NCI-H1092 treated with DMSO at 0.1 percent for 48 hours (cell line): ENCODE data around the gene TOMM22.
A peak's percentile ranks its signal among the peaks of the same experiment; 100 is the strongest.

Experiments
- DNase-seq: peaks from one replicate; lab custom pipeline; 2025; lab: John Stamatoyannopoulos, UW

Gene TOMM22

DNA sequence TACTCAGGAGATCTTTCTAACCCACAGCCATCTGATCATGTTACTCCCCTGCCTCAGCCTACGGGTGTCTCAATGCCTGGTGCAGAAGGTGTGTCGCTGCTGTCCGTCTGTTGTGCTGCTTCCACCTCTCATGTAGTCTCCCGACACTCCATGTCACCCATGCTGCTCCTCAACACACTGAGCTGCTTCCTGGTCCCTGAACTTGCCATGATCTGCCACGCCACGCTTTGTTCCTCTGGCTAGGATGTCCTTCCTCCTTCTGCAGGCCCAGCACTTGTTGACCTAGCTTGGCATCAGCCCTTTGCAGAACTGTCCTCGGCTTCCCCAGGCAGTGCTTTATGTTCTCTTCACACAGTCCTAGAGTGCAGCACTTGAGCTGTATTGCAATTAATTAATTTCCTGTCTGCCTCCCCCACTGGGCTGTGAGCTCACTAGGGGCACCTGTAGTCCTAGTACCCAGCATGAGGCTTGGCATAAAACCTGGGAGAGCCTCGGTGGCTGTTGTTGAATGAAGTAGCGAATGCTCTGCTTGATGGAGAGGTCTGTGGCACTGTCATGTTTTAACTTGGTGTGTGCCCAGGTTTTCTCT lies 33.5 kb downstream of the TOMM22 start:
- no peak for DNase-seq

DNA sequence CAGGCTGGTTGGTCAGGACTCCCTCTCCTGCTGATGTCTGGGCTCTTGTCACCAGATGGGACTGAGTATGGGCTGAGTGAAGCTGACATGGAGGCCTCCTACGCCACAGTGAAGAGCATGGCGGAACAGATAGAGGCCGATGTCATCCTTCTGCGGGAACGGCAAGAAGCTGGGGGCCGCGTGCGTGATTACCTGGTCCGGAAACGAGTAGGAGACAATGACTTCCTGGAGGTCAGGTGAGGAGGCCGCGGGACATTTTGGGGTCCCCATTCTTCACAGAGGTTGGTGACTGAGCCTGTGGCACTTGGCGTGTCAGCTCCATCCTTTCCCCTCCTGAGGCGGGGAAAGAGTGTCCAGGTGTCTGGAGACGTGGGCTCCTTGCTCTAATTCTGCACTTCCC lies 34.1 kb downstream of the TOMM22 start:
- DNase-seq = no peak

DNA sequence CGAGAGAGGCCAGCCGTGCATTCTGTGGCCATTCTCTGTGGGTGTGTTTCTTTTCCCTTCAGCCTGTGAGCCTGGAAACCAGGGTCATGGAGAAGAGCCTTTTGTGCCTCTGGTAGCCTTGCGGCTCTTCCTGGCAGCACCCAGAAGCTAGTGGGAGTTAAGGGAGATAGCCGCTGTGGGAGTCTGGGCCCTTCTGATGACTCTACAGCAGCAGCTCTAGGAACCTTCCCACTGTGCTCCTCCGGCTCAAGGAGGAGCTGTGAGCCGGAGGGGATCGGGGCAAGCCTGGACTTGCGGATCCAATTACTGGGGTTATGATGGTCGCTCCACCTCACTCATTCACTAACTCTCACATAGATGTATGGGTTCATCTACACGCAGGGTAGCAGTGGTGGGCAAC lies 34.5 kb downstream of the TOMM22 start:
- DNase-seq = no peak

DNA sequence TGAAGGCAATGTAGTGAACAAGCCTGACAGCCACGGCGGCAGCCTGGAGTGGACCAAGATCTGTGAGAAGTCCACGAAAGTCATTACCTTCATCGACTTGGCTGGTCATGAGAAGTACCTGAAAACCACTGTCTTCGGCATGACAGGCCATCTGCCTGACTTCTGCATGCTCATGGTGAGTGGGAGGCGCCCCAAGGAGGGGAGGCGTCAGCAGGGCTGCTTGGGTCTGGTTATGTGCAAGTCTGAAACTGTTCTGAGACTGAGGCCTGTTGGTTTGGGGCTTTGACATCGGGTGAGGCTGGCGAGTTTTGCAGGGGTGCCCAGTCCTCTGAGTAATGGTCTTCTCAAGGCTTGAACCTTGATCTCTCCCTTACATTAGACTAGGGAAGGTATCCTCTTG lies 35.1 kb downstream of the TOMM22 start:
- no peak for DNase-seq

DNA sequence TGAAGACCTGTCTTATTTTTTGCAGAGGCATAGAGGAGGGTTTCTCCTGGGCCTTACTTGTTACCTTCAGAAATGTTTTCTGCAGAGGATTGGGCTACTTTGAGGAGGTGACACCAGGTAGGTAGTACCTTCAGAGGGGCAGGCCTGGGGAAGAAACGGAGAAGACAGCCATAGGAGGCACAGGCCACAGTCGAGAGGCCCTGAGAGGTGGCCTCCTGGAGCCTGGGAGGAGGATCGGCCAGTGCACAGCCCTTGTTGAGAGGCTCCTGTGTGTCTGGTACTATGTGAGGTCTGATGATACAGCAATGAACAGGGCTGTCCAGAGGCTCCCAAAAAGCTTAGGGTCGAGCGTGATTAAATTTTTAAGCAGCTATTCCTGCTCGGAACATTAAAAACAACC lies 35.5 kb downstream of the TOMM22 start:
- DNase-seq = no peak

DNA sequence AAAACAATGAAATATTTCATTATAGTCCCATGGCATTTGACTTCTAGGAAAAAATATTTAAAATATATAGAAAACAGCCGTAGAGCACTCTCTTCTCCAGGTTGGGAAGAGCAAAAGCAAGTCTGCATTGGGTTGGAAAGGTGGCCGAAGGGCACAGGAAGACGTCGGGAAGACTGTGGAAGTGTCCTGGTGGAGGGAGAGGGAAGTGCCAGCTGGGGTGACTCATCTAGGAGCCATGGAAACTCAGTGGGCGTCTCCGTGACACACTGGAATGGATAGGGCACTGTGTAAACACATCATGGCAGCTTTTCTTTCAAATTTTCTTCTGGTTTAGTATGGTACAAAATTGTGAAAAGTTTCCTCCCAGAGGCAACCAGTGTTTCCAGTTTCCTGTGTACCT lies 36.7 kb downstream of the TOMM22 start:
- DNase-seq = no peak

DNA sequence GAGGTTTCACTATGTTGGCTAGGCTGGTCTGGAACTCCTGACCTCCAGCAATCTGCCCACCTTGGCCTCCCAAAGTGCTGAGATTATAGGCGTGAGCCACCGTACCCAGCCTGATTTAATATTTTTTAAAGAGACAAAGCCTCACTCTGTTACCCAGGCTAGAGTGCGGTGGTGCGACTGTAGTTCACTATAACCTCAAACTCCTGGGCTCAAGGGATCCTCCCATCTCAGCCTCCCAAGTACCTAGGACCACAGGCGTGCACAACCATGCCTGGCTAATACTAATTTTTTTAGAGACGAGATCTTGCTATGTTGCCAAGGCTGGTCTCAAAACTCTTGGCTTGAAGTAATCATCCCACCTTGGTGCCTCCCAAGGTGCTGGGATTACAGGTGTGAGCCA lies 37.4 kb downstream of the TOMM22 start:
- no peak for DNase-seq

DNA sequence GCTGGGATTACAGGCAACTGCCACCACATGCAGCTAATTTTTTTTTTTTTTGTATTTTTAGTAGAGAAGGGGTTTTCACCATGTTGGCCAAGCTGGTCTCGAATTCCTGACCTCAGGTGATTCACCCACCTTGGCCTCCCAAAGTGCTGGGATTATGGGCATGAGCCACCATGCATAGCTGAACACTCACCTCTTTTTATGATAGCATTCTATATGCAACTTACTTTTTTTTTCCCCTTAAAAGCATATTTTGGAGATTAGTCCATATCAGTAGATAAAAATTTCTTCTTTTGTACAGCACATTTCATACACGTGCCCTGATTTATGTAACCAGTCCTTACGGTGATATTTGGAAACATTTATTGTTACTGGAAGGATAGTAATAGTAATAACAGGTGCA lies 38.6 kb downstream of the TOMM22 start:
- DNase-seq = no peak

DNA sequence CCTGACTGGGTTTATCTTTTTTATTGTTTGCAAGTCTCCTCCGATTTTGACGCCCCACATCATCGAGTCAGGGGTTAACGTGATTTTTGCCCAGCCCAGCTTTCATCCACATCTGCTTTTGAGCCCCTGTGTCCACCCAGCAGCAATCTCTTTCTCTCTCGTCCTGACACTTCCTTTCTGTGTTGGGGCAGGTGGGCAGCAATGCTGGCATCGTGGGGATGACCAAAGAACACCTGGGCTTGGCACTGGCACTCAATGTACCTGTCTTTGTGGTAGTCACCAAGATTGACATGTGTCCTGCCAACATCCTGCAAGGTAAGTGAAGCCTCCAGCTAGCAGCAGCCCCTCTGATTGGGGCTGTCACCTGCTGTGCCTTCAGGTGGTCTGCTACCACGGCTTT lies 39.8 kb downstream of the TOMM22 start:
- no peak for DNase-seq

DNA sequence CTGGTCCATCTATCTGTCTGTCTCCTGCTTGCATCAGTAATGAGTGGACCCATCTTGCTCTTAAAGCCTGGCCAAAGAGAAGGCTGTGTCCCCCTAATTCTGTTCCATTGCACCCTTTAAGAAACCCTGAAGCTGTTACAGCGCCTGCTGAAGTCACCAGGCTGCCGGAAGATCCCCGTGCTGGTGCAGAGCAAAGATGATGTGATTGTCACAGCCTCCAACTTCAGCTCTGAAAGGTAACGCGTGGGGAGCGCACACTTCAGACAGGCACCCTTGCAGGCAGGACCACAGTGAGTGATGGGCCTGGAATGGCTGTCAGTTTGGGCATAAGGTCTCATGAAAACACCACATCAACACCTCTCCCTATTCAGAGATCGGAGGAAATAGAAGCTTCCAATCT lies 42.4 kb downstream of the TOMM22 start:
- DNase-seq = no peak

DNA sequence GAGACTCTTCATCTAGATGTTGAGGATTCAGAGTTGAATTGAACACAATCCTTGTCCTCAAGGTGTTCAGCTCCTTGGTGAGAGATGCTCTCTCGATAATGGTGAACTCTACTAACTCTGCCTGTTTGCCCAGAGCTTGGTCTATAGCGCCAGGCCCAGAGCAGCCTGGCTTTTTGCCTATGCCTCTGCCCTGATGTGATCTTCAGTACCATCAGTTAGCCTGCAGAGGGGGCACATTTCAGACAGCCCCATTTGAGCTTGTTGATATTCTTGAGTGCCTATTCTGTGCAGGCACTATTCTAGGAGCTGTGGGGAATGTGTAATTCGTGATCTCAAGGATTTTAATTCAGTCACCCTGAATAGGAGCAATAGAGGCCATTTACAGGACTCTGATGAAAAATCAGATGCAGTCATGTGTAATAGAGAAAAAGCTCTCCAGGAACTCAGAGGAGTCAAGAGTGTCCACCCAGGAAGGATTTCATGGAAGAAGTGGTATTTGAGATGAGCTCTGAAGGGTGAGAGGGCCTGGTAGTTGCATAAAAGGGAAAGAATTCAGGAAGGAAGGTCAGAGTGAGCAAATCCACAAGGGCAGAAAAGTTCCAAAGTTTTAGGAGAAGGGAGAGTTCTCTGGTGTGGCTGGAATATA lies 43.3 kb downstream of the TOMM22 start:
- no peak for DNase-seq

DNA sequence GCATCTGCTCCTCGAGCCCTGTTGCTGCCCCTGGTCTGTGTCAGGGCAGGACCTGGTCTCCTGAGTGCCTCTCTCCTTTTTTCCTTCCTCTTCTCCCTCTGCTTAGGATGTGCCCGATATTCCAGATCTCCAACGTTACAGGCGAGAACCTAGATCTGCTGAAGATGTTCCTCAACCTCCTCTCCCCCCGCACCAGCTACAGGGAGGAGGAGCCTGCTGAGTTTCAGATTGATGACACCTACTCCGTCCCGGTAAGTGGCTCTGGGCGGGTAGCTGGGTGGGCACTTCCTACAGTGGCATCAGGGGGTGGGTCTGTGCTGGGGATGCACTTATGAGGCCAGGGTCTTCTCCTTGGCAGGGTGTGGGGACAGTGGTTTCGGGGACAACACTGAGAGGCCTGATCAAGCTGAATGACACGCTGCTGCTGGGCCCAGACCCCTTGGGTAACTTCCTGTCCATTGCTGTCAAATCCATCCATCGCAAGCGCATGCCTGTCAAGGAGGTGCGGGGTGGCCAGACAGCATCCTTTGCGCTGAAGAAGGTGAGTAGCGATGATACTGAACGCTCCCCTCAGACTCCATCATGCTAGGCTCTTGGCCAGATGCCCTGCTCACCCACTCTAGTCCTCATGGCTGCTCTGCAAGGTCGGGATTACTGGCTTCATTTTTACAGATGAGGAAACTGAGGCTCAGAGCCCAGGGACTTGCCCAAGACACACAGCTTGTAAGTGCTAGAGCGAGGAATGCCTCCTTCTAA lies 44.3 kb downstream of the TOMM22 start:
- no peak for DNase-seq

DNA sequence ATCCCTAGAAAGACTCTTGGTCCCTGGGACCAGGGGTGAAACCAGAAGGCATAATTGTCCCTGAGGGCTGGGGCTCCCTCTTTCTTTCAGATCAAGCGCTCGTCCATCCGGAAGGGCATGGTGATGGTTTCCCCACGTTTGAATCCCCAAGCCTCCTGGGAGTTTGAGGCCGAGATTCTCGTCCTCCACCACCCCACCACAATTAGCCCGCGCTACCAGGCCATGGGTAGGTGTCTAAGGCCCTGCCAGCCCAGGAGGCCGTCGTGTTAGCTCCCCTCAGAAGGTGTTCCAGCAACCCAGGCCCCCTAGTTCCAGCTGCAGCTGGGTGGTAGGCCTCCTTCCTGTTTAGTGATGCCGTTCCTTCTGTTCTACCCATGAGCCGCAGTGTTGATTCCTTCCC lies 45.4 kb downstream of the TOMM22 start:
- no peak for DNase-seq

DNA sequence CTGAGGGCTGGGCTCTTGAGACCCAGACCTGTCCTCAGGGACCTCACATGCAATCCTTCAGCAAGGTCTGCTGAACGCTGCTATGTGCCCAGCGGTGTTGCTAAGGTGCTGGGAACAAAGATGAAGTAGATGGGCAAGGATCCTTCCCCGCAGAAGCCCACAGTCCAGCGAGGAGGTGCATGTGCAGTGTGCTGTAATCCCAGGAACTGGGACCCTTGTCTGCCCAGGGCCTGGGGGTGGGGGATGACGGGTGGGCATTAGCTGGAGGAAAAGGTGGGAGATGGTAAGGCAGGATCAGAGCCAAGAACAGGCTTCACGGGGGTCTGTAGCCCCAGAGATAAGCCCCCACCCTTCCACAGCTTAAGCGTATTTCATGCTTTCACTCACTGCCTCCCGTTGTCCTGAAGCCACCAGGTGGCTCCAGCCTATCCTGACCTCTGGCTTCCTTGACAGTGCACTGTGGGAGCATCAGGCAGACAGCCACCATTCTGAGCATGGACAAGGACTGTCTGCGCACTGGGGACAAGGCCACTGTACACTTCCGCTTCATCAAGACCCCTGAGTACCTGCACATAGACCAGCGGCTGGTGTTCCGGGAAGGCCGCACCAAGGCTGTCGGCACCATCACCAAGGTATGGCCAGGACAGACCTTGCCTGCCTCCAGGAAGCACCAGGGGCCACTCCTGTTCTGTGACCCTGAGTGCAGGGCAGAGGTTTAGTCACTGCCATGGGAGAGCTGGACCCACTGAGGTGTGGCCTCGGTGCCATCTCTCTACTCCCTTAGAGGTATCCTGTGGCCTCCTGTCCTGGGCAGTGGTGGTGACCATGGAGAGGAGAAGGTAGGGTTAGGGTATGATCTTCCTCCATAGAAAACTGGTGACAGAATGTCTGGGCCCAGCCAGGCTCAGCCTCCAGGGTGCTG lies 46.0 kb downstream of the TOMM22 start:
- DNase-seq = no peak

DNA sequence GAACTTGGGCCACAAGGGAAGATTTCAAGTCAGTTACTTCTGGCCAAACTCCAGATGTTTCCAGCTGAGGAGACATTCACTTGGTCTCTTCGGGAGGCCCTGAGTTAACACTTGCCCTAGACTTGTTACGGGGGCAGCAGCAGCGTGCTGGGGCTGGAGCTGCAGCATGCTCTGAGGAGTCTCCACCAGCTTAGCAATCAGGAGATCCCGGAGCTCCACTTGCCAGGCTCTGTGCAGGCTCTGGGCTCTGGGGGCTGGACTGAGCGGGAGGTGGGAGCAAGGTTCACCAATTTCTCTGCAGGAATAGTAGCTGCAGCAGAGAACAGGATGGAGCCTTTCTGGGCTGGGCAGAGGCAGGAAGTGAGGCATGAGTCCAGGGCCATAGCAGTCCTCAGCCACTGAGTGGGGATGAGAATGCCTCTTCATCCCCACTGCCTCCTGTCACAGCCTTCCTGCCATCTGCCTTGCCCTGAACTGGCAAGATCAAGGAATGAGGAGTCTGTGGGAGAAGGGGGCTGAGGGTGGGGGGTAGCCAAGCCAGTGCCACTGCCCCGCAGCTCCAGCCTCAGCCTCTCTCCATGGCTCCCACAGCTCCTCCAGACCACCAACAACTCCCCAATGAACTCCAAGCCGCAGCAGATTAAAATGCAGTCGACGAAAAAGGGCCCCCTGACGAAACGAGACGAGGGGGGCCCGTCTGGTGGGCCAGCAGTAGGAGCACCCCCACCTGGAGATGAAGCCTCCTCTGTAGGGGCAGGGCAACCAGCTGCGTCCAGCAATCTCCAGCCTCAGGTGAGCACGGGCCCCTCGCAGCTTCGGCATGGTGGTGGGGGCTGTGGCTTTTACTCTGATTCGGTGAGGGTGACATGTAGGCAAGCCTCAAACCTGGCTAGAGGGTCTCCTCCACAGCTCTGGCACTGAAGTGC lies 47.4 kb downstream of the TOMM22 start:
- DNase-seq = no peak

DNA sequence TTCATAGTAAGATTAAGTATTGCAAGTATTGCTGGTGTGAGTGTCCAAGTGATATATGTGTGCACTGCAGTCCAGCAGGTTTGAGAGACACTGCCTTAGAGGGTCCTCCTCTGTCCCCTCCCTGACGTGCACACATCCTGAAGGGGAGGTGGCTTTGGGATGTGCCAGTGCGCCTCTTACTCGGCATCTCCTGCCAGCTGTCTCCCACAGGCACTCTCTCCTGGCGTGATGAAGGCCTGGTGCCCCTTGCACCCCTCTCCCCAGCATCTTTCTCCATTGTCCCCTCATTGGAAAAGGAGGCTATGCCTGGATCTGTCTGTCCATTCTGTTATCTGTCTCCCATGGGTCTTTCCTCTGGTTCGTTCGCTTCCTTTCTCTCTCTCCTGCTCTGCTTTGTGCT lies 48.2 kb downstream of the TOMM22 start:
- DNase-seq = no peak

DNA sequence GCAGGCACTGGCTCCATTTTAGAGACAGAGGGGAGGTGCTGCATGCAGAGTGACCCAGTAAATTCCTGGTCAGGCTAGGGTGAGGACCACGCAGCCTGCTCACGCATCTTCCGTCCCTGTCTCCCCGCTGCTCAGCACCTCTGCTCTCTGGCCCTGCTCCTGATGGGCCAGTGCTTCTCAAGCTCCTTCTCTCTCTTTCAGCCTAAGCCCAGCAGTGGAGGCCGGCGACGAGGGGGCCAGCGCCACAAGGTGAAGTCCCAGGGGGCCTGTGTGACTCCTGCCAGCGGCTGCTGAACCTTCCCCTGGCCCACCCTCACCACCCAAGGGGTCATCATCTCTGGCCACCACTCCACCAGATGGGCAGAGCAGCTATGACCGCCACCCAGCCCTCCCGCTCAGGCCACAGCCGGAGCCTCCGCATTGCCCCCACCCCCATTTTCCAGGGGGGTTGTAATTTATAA lies 48.7 kb downstream of the TOMM22 start:
- DNase-seq = no peak

DNA sequence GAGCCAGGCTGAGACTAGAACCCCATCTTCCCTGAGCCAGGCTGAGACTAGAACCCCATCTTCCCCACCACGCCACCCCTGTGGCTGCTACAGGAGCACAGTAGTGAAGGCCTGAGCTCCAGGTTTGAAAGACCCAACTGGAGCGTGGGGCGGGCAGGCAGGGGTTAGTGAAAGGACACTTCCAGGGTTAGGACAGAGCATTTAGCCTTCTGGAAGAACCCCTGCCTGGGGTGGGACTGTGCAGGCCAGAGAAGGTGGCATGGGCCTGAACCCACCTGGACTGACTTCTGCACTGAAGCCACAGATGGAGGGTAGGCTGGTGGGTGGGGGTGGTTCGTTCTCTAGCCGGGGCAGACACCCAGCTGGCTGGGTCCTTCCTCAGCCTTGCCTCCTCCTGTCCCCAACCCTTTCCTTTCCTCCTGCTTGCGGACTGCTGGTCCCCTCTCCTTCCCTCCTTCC lies 50.0 kb downstream of the TOMM22 start:
- no peak for DNase-seq

DNA sequence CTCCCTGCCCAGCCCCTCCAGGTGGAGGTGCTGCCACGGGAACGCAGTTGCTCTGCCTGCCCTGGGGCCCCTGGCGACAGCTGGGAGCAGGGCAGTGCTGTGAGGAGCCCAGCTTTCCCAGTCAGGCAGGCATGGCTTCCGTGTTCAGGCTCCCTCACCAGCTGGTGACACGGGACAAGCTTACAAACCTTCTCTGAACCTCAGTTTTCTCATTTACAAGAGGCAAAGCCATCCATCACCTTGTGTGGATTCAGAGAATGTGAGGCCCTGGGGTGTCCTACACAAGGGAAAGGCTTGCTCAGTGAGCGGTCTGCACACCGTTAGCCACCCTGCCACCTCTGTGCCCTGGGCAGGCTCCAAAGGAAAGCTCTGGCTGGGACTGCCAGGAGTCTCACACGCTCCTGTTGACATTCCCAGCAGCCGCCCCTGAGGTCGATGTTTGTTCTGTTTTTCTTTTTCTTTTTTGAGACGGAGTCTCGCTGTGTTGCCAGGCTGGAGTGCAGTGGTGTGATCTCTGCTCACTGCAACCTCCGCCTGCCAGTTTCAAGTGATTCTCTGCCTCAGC lies 50.6 kb downstream of the TOMM22 start:
- DNase-seq = peak; percentile 38

DNA sequence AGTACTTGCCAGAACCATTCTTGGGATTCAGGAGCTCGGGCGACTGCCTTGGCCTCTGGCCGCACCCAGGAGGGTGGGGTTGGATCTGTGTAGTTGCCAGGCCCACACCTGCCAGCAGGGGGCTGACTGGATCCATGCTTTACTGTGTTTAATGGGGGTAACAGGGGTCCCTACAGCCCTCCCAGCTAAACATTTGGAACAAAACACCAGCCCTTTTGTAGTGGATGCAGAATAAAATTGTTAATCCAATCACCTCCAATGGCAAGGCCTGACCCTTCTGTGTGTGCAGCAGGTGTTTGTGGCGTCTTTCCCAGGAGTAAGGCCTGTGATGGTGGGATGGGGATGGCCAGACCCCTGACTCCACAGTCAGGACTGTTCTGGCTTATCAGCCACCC lies 51.6 kb downstream of the TOMM22 start:
- DNase-seq = peak; percentile 68
